Measurements from ENCODE around the gene ZNF668.
A peak's percentile ranks its signal among the peaks of the same experiment; 100 is the strongest.

The ZNF668 gene

DNA sequence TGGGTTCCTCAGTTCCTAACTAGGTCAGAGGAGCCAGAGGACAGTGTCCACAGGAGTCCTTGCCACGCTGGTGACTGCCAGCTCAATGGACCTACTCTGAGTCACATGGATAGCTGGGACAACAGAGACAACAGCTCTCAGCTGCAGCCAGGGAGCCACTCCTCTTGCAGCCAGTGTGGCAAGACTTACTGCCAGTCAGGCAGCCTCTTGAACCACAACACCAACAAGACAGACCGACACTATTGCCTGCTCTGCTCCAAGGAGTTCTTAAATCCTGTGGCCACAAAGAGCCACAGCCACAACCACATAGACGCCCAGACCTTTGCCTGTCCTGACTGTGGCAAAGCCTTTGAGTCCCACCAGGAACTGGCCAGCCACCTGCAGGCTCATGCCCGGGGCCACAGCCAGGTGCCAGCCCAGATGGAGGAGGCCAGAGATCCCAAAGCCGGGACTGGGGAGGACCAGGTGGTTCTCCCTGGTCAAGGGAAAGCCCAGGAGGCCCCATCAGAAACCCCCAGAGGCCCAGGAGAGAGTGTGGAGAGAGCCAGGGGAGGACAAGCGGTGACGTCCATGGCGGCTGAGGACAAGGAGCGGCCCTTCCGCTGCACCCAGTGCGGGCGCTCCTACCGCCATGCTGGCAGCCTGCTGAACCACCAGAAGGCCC is 6.8 kb upstream of the ZNF668 start:
- DNase-seq: no peak

DNA sequence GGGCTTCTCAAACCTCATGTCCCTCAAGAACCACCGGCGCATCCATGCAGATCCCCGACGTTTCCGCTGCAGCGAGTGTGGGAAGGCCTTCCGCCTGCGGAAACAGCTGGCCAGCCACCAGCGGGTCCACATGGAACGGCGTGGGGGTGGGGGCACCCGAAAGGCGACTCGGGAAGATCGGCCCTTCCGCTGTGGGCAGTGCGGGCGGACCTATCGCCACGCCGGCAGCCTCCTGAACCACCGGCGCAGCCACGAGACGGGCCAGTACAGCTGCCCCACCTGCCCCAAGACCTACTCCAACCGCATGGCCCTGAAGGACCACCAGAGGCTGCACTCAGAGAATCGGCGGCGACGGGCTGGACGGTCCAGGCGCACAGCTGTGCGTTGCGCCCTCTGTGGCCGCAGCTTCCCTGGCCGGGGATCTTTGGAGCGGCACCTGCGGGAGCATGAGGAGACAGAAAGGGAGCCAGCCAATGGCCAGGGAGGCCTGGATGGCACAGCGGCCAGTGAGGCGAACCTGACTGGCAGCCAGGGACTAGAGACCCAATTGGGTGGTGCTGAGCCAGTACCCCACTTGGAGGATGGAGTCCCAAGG is 6.1 kb upstream of the ZNF668 start:
- no peak for DNase-seq

DNA sequence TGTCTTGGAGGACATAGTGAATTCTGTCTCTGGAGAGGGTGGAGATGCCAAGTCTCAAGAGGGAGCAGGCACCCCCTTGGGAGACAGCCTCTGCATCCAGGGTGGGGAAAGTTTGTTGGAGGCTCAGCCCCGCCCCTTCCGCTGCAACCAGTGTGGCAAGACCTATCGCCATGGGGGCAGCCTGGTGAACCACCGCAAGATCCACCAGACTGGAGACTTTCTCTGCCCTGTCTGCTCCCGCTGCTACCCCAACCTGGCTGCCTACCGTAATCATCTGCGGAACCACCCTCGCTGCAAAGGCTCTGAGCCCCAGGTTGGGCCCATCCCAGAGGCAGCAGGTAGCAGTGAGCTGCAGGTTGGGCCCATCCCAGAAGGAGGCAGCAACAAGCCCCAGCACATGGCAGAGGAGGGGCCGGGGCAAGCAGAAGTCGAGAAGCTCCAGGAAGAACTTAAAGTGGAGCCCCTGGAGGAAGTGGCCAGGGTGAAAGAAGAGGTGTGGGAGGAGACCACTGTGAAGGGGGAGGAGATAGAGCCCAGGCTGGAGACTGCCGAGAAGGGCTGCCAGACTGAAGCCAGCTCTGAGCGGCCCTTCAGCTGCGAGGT is 5.4 kb upstream of the ZNF668 start:
- DNase-seq: no peak

DNA sequence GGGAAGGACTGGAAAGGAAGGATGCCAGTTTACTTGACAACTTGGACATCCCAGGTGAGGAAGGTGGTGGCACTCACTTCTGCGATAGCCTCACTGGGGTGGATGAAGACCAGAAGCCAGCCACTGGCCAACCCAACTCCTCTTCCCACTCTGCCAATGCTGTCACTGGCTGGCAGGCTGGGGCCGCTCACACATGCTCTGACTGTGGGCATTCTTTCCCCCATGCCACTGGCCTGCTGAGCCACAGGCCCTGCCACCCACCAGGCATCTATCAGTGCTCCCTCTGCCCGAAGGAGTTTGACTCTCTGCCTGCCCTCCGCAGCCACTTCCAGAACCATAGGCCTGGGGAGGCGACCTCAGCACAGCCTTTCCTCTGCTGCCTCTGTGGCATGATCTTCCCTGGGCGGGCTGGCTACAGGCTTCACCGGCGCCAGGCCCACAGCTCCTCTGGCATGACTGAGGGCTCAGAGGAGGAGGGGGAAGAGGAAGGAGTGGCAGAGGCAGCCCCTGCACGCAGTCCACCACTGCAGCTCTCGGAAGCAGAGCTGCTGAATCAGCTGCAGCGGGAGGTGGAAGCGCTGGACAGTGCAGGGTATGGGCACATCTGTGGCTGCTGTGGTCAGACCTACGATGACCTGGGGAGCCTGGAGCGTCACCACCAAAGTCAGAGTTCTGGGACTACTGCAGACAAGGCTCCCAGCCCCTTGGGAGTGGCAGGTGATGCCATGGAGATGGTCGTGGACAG is 4.7 kb upstream of the ZNF668 start:
- no peak for DNase-seq

DNA sequence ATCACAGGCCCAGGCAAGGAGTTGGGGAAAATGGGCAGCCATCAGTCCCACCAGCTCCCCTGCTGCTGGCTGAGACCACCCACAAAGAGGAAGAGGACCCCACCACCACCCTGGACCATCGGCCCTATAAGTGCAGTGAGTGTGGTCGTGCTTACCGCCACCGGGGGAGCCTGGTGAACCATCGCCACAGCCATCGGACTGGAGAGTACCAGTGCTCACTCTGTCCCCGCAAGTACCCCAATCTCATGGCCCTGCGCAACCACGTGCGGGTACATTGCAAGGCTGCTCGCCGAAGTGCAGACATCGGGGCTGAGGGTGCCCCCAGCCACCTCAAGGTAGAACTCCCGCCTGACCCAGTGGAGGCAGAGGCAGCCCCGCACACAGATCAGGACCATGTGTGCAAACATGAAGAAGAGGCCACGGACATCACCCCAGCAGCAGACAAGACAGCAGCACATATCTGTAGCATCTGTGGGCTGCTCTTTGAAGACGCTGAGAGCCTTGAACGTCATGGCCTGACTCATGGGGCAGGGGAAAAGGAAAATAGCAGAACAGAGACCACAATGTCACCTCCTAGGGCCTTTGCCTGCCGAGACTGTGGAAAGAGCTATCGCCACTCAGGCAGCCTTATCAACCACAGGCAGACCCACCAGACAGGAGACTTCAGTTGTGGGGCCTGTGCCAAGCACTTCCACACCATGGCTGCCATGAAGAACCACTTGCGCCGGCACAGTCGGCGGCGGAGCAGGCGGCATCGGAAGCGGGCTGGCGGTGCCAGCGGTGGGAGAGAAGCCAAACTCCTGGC is 3.8 kb upstream of the ZNF668 start:
- DNase-seq: no peak

DNA sequence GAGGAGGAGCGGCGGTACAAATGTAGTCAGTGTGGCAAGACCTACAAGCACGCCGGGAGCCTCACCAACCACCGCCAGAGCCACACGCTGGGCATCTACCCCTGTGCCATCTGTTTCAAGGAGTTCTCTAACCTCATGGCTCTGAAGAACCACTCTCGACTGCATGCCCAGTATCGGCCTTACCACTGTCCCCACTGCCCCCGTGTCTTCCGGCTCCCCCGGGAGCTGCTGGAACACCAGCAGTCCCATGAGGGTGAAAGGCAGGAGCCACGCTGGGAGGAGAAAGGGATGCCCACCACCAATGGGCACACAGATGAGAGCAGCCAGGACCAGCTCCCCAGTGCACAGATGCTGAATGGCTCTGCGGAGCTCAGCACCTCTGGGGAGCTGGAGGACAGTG is 3.0 kb upstream of the ZNF668 start:
- no peak for DNase-seq

DNA sequence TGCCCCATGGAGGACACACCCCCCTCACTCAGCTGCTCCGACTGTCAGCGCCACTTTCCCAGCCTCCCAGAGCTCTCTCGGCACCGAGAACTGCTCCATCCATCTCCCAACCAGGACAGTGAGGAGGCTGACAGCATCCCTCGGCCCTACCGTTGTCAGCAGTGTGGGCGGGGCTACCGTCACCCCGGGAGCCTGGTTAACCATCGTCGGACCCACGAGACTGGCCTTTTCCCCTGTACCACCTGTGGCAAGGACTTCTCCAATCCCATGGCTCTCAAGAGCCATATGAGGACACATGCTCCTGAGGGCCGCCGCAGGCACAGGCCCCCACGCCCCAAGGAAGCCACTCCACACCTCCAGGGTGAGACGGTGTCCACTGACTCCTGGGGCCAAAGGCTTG is 2.3 kb upstream of the ZNF668 start:
- DNase-seq: no peak

DNA sequence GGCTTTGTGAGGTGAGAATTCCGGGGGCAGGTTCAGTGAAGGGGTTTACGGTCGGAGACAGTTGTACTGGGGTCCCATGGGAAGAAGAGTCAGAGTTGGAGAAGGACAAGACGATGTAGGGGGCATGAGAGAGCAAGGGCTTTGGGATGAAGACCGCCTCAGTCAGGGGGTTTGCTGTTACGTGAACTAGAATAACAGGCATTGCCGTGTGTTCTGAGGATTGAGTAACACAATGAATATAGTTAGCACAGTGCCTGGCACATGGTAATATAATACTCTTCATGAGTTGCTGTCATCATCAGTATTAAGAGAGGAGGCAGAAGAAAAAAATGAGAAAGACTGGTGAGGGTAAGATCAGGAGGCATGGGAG is 759 bp upstream of the ZNF668 start:
- no peak for DNase-seq

DNA sequence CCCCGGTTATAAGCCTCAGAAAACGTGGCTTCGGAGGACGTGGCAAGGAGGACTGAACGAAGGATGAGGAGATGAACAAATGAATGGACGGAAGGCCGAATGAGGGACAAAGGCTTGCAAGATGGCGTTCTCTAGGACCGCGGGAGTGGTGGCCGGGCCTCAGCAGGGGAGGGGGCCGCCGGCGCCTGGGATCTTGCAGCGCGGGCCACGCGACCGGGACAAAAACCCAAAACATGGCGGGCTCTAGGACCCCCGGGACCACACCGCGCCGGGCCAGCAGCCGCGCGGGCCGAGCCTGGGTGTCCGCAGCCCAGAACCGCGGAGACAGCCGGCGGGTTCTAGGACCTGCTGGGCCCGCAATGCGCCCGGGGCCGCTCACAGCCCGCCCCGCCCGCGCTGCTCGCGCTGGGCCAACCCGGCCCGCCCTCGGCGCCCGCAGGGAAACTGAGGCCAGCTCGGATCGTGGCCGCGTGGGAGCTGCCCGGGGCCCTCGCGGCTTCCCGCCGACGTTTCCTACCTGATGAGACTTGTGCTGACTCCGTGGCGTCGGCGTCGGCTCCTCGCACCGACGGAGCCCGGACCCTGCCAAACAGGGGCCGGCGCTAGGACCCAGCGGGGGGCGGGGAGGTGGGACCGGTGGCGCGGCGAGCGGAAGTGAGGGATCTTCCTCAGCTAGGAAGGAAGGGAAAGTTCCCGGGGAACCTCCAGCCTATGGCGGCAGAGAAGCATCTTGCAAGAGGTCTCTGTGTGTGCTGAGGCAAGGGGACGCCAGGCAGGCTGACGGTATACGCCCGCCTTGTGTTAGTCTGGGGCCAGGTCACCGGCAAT is 684 bp downstream of the ZNF668 start:
- peak; percentile 84 for DNase-seq

DNA sequence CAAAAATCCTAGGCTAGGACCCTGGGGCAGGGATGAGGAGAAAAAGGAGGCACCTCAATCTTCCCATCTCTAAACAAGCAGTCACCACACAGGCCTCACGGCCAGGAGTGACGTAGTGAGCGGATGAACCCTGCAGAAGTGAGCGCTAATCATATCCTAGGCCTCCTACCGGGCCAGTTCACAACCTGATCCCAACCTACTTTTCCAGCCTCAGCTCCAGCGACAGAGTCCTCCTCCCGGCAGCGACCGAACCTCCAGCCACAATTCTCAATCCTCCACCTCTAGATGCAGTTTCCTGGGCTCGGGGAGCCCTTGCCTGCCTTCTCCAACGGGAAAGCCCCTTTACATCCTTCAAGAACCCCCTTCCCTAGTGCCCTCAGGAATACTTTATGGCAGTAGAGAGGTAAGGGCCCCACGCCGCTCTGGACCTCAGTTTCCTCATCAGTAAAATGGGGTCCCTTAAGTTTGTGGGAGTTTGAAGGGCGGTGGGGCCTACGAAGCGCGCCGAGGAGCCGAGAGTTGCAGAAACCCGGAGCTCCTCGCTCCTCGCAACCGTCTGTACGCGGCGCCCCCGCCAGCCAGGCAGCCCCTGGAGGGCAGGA is 1.4 kb downstream of the ZNF668 start:
- peak; percentile 44 for DNase-seq

DNA sequence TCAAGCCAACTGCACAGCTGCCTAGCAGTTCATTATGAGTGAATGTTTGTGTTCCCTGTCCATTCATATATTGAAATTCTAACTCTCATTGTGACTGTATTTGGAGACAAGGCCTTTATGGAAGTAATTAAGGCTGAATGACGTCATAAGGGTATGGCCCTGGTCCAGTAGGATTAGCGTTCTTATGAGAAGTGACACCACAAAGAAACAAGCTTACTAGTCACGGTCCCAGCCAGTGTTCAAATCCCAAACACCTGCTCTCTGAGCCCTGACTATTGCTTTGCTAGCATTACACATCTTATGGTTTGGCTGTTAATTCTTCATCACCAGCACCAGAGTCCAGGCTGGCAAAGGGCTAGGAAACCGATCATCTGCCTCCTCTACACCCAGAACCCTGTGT is 2.2 kb downstream of the ZNF668 start:
- peak; percentile 83 for DNase-seq

DNA sequence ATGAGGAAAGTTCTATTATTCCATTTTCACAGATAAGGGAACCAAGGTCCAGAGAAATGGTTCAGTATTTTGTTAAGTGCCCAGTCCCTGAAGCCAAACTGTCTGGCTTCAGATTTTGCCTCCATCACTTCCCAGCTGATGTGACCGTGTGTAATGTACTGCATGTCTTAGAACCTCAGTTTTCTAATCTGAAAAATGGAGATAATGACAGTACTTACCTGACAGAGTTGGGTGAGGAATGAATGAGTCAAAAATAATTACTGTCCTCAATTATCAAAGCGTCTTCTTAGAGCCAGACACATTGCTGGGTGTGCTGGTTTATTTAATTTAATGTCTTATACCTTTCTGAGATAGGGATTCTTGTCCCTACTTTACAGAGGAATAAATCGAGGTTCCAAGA is 6.7 kb downstream of the ZNF668 start:
- no peak for DNase-seq

DNA sequence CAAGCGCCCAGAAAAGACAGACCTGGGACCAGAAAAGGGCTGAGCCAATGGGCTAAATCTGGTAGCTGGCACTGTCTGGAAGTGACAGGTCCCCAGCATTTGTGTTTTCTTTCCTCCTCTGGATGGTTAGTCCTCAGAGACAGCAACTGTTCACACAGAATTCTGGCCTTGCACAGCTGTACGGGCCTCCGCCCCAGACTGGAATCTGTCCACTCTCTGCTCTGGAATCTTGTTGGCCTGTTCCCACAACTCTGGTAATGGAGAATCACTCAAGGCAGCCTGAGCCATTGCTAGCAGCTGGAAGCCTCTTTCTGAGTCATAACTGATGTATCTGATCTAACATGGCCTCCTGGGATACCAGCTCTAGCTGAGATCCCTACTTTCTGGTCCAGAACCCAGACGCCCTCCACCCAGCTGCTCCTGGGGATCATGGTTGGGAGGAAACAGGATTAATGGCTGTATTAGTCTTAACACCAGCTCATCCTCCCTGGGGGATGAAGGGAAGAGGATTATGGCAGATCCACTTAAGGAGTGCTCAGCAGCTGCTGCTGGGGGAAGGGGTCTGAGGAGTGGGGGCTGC is 9.1 kb downstream of the ZNF668 start:
- peak; percentile 97 for DNase-seq

DNA sequence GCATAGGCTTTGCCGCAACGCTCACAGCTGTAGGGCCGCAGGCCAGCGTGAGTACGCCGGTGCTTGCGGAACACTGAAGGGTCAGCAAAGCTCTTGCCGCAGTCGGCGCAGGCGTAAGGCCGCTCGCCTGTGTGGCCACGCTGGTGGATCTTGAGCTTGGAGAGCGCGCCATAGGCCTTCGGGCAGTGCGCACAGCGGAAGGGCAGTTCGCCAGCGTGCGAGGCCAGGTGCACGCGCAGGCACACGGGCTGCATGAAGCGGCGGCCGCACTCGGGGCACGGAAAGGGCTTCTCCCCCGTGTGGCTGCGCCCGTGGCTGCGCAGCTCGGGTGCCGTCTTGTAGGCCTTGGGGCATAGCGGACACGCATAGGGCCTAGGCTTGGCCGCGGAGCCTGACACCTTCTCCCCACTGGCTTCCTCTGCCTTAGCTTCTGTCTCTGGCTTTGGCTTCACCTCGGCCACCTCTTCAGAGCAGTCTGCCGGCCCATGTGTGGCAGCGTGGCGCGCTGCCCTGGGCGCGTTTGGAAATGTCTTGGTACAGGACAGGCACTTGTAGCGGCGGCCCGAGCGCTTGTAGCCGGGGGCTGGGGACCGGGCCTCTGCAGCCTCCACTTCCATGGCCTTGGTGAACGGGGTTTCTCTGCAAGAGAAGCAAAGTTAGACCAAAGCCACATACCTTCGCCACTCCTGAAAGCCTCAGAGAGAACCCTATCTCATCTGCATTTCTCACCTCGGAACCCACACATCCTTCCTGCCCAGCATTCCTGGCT is 10.0 kb downstream of the ZNF668 start:
- DNase-seq: no peak

DNA sequence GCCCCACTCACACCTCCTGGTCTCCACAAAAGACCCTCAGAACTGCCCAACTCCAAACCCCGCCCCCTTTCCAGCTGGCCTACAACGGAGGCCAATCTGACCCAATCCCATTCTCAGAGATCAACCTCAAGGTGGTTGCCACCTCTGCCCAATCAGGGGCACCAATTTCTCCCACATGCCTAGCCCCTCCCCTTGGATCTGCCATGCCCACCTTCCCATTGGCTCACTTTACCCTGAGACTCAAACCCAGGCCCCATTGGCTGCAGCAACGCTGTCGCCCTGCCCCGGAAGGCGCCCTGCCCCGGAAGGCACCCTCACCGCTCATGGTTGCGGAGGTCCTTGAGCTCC is 10.6 kb downstream of the ZNF668 start:
- no peak for DNase-seq

DNA sequence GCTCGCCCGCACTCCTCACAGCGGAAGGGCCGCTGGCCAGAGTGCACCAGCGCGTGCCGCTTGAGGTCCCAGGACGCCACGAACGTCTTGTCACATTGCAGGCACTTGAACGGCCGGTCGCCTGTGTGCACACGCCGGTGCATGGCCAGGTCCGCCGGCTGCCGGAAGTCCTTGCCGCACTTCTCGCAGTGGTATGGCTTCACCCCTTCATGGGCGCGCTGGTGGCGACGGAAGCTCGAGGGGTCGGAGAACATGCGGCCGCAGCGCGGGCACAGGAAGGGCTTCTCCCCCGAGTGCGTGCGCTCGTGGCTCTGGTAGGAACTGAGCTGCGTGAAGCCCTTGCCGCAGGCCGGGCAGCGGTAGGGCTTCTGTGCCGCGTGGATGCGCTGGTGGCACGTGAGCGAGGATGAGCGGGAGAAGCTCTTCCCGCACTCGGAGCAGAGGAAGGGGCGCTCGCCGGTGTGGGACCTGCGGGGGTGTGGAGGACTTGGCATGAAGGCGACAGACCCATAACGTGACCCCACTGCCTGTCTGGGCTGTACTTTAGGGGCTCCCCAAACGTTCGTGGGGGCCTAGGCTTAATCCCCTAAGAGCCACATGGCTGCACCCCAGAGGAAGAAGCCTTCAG is 12.1 kb downstream of the ZNF668 start:
- DNase-seq: no peak

DNA sequence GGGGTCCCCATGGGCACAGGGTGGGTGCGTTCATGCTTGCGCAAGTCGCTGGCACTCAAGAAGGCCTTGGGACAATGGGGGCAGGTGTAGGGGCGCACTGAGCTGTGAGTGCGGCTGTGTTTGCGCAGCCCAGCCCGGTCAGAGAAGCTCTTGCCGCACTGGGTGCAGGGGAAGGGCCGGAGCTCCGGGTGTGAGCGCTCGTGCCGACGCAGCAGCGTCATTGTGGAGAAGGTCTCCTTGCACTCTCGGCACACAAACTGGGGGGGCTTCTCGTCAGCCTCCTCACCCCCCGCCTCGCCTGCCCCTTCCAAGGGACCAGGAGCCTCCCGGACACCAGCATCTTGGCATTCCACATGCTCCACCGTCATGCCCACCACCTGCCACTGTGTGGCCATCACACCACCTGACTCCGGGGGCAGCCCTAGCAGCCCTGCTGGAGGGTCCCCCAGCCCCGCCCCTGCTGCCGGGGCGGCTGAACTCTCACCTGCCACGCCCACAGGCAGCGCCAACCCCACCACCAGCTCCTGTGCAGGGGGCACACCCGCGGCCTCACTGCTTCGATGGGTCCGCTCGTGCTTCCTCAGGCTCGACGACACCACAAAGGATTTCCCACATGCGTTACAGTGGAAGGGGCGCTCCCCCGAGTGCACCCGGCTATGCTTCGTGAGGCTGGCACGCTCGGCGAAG is 12.8 kb downstream of the ZNF668 start:
- no peak for DNase-seq

DNA sequence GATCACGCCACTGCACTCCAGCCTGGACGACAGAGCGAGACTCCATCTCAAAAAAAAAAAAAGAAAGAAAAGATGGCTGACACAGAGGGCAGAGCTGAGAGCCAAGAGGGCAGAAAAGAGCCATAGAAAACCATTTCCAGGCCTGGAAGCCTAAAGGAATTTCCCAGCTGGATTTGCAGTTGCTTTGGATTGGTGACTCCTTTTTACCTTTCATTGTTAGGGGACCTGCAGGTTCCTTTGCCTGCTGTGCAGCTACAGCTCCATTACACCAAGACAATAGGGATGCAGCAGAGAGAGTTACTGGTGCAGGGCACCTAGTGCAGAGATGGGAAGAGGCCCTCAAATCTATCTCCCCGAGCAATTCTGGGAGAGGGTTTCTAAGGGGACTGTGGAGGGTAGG is 18.4 kb downstream of the ZNF668 start:
- DNase-seq: no peak

DNA sequence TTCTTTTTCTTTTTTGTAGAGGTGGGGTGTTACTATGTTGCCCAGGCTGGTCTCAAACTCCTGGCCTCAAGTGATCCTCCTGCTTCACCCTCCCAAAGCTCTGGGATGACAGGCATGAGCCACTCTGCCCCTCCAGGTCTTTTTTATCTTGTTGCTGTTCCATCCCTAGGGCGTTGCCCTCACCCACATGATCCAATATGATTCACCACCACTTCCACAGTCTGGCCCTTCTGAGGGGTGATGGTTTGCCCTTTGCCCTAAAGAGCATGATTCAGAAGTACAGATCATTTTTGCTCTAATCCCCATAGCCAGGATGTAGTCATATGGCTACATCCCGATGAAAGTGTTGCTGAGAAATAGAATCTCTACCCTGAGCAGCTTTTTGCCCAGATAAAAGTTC is 21.9 kb downstream of the ZNF668 start:
- DNase-seq: peak; percentile 99
